HepG2 (cell line): ENCODE results near the gene HHIPL1. TPM values are rescaled to one million over a fixed set of nuclear protein-coding genes. Genes with fewer than 3 reads are reported as not detected.

Source experiments
- BCL6 ChIP-seq: IDR thresholded peaks from 2 replicates; pipeline ENCODE4 v1.6.1; 2016; ENCODE audit warnings: missing genetic modification reagents, missing compliant biosample characterization
- BRCA1 ChIP-seq: sonication (generic); formaldehyde crosslinking; IDR thresholded peaks from 2 replicates; pipeline ENCODE4 v1.4.0; 2020; ENCODE audit warnings: missing genetic modification reagents
- CREB1 ChIP-seq, 2 experiments: fragments of 450-650 bp in 1 of 2; IDR thresholded peaks; 2 replicates each; pipeline ENCODE4 v1.6.1; 2016 to 2017; ENCODE audit warnings: control low read depth in 1 of 2, mild to moderate bottlenecking in 1 of 2, missing compliant biosample characterization in 1 of 2, missing genetic modification characterization in 1 of 2
- CTCF ChIP-seq: sonication (generic); formaldehyde crosslinking; IDR thresholded peaks from 2 replicates; pipeline ENCODE4 v1.5.0; 2020; ENCODE audit warnings: mild to moderate bottlenecking, missing genetic modification reagents, moderate library complexity
- KIAA2018 ChIP-seq: sonication (generic); formaldehyde crosslinking; IDR thresholded peaks from 2 replicates; pipeline ENCODE4 v1.5.0; 2020; ENCODE audit warnings: mild to moderate bottlenecking, missing genetic modification reagents, borderline replicate concordance
- KLF16 ChIP-seq, 2 experiments: sonication (generic) in 1 of 2; formaldehyde crosslinking in 1 of 2; IDR thresholded peaks; 2 replicates each; pipeline versions ENCODE4 v1.6.1 to v1.8.0; 2016 to 2023; ENCODE audit warnings: missing genetic modification reagents in 2 of 2, missing compliant biosample characterization in 1 of 2
- MAX ChIP-seq: IDR thresholded peaks from 2 replicates; pipeline ENCODE4 v1.6.1; 2012; ENCODE audit warnings: inconsistent platforms
- NFE2L2 ChIP-seq: fragments of 150-350 bp; IDR thresholded peaks from 2 replicates; pipeline ENCODE4 v1.6.1; 2014; ENCODE audit warnings: low read length
- NFIB ChIP-seq: sonication (generic); formaldehyde crosslinking; IDR thresholded peaks from 2 replicates; pipeline ENCODE4 v1.9.0; 2021; ENCODE audit warnings: missing genetic modification reagents, mild to moderate bottlenecking, borderline replicate concordance
- NFIC ChIP-seq: IDR thresholded peaks from 2 replicates; pipeline ENCODE4 v1.6.1; 2012; ENCODE audit warnings: mild to moderate bottlenecking, low read length, inconsistent platforms
- NPAS2 ChIP-seq: sonication (generic); formaldehyde crosslinking; IDR thresholded peaks from 2 replicates; pipeline ENCODE4 v1.8.0; 2022; ENCODE audit warnings: mild to moderate bottlenecking, missing genetic modification reagents, borderline replicate concordance
- SOX13 ChIP-seq, 3 experiments: fragments of 450-650 bp in 1 of 3; sonication (generic) in 1 of 3; formaldehyde crosslinking in 1 of 3; IDR thresholded peaks in 2 of 3; conservative IDR thresholded peaks in 1 of 3; 2 replicates each; pipeline versions ENCODE4 v1.5.0 to v1.6.1; 2016 to 2020; ENCODE audit warnings: antibody characterized with exemption in 1 of 3, mild to moderate bottlenecking in 1 of 3, missing compliant biosample characterization in 1 of 3, missing genetic modification reagents in 1 of 3, moderate library complexity in 1 of 3
- STAT5B ChIP-seq: sonication (generic); formaldehyde crosslinking; IDR thresholded peaks from 2 replicates; pipeline ENCODE4 v1.4.0; 2020; ENCODE audit warnings: missing genetic modification reagents
- TAF1 ChIP-seq: sonication (generic); formaldehyde crosslinking; IDR thresholded peaks from 2 replicates; pipeline ENCODE4 v1.4.0; 2020; ENCODE audit warnings: missing genetic modification reagents
- ZFP1 ChIP-seq: IDR thresholded peaks from 2 replicates; pipeline ENCODE4 v1.6.1; 2016
- ZNF550 ChIP-seq: sonication (generic); formaldehyde crosslinking; IDR thresholded peaks from 2 replicates; pipeline ENCODE4 v1.4.0; 2020; ENCODE audit warnings: mild to moderate bottlenecking, missing genetic modification reagents, borderline replicate concordance
- ZNF670 ChIP-seq: sonication (generic); formaldehyde crosslinking; IDR thresholded peaks from 2 replicates; pipeline ENCODE4 v1.8.0; 2022; ENCODE audit warnings: mild to moderate bottlenecking, missing genetic modification reagents, borderline replicate concordance
- polyA plus RNA-seq, 8 experiments: library from polyadenylated mRNA; depleted of rRNA in 3 of 8; stranded (reverse) in 7 of 8; unstranded in 1 of 8; fragments of >200 nt; fragmentation: Illumina TruSeq in 4 of 8; extraction: Trizol in 4 of 8; gene quantifications; 2 replicates each; pipeline versions ENCODE4 v1.2.1 to v1.2.3, GENCODE V29; 2011 to 2016; ENCODE audit warnings: low read depth in 4 of 8, missing spikeins in 1 of 8, mixed read lengths in 1 of 8; ENCODE audit not compliant: insufficient read depth in 1 of 8
- total RNA-seq, 5 experiments: library from RNA; depleted of rRNA; stranded (reverse); fragments of >200 nt; fragmentation: Illumina TruSeq; extraction: Trizol; gene quantifications; 2 replicates each; pipeline ENCODE4 v1.2.3, GENCODE V29; 2016; ENCODE audit warnings: low read depth in 1 of 5
- TF ChIP-seq, protein P1 (sequence below): sonication (generic); formaldehyde crosslinking; IDR thresholded peaks from 2 replicates; pipeline ENCODE4 v1.4.0; 2020; ENCODE audit warnings: missing genetic modification reagents; ENCODE audit errors: not compliant biosample characterization

Gene HHIPL1
- total and polyA plus RNA-seq, 2 of the 13 experiments (the other 11 are each of a cell fraction or from before 2014, with no cell fraction given) = not detected

DNA sequence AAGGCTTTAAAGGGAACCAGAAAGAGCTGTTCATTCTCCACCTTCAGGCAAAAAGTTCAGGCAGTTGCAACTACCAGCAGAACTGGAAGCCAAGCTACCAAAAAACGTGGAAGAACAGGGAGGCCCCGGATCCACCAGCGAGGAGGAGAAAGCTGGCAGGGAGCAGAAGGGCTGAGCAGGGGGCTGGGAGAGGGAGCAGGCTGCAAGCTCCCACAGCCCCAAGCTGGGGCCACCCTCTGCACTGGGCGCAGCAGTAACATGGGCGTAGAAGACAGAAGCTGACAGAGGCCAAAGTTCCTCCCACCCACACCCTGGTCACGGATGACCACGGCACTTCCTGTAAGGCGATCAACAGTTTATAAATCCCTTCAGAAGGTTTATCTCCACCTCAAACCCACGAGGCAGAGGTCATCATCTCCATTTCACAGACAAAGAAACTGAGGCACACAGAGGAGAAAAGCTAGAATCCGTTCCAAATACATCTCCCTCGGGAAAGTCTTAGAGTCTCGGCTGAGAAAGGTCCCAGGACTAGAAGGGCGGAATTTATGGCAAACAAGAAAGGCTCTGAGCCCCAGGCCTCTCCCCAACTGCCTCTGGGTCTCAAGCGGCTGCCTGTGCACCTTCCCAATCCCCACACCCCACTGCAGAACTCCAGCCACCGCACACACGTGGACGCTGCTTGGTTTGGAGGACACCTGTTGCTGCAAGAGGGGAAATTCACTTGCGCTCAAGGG, 42.7 kb upstream of the HHIPL1 start (continued):
- TF ChIP-seq NPAS2 (CRISPR knock-in tag) (no peak), CTCF (CRISPR knock-in tag) (peak; percentile 36; the same call in 1 of the 2 replicates), ZFP1 (no peak), SOX13 (IDR thresholded peaks at IDR 0.05) (no peak), SOX13 (CRISPR knock-in tag; conservative IDR thresholded peaks at IDR 0.05 in 1 of 2, IDR thresholded peaks at IDR 0.05 in 1 of 2) (0 out of 4 replicates have a peak, but pooled peaks of 1 of the 2 experiments have one; percentile 22), KLF16 (CRISPR knock-in tag; IDR thresholded peaks at IDR 0.05) (peak in 1 of 2 experiments; percentile 31; a peak in 1 of 4 replicates), STAT5B (no peak), ZNF670 (CRISPR knock-in tag) (no peak), MAX (peak; percentile 65), BCL6 (CRISPR knock-in tag) (no peak), NFIC (no peak), BRCA1 (CRISPR knock-in tag) (no peak), ZNF550 (no peak), CREB1 (IDR thresholded peaks at IDR 0.05) (no peak), CREB1 (CRISPR knock-in tag; IDR thresholded peaks at IDR 0.05) (no peak), NFIB (CRISPR knock-in tag) (no peak), KIAA2018 (CRISPR knock-in tag) (no peak), NFE2L2 (no peak), TAF1 (CRISPR knock-in tag) (peak; percentile 46; the same call in 1 of the 2 replicates)
- TF ChIP-seq, protein P1, sequence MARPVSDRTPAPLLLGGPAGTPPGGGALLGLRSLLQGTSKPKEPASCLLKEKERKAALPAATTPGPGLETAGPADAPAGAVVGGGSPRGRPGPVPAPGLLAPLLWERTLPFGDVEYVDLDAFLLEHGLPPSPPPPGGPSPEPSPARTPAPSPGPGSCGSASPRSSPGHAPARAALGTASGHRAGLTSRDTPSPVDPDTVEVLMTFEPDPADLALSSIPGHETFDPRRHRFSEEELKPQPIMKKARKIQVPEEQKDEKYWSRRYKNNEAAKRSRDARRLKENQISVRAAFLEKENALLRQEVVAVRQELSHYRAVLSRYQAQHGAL (CRISPR knock-in tag) = no peak
